HEK293T (cell line): ENCODE results near the gene RAPGEF1.

ENCODE experiments used
- CTCF ChIA-PET: fragments of 350-600 bp; formaldehyde crosslinking; extraction: SDS; loops from one replicate; lab custom pipeline; 2021; ENCODE audit warnings: antibody characterized with exemption, inconsistent platforms; lab: Yijun Ruan, JAX
- POLR2A ChIA-PET: fragments of 350-600 bp; formaldehyde crosslinking; extraction: SDS; loops from one replicate; lab custom pipeline; 2020; ENCODE audit warnings: antibody characterized with exemption, inconsistent platforms; lab: Yijun Ruan, JAX
- DNase-seq: peaks from one replicate; pipeline ENCODE4 v3.0.0; 2012; ENCODE audit warnings: mixed read lengths; ENCODE audit errors: extremely low spot score
- ARNT ChIP-seq: fragments of 450-650 bp; IDR thresholded peaks from 2 replicates; pipeline ENCODE4 v1.6.1; 2017; ENCODE audit warnings: mild to moderate bottlenecking
- BHLHE40 ChIP-seq: fragments of 450-650 bp; IDR thresholded peaks from 2 replicates; pipeline ENCODE4 v1.6.1; 2016; ENCODE audit warnings: mild to moderate bottlenecking, moderate library complexity, borderline replicate concordance
- CTBP1 ChIP-seq: fragments of 450-650 bp; IDR thresholded peaks from 2 replicates; pipeline ENCODE4 v1.6.1; 2016; ENCODE audit warnings: borderline replicate concordance
- ELF4 ChIP-seq: fragments of 450-650 bp; IDR thresholded peaks from 2 replicates; pipeline ENCODE4 v1.6.1; 2017; ENCODE audit warnings: antibody characterized with exemption
- FOXA1 ChIP-seq: fragments of 450-650 bp; IDR thresholded peaks from 2 replicates; pipeline ENCODE4 v1.6.1; 2016; ENCODE audit warnings: mild to moderate bottlenecking
- FOXK2 ChIP-seq: fragments of 450-650 bp; IDR thresholded peaks from 2 replicates; pipeline ENCODE4 v1.6.1; 2016; ENCODE audit warnings: mild to moderate bottlenecking
- FOXM1 ChIP-seq: fragments of 450-650 bp; IDR thresholded peaks from 2 replicates; pipeline ENCODE4 v1.6.1; 2017; ENCODE audit warnings: mild to moderate bottlenecking, borderline replicate concordance
- HDGF ChIP-seq: fragments of 450-650 bp; IDR thresholded peaks from 2 replicates; pipeline ENCODE4 v1.6.1; 2017; ENCODE audit warnings: antibody characterized with exemption, borderline replicate concordance
- L3MBTL2 ChIP-seq: fragments of 450-650 bp; conservative IDR thresholded peaks from 2 replicates; pipeline ENCODE4 v1.6.1; 2016; ENCODE audit warnings: mild to moderate bottlenecking
- LEF1 ChIP-seq: fragments of 450-650 bp; IDR thresholded peaks from 2 replicates; pipeline ENCODE4 v1.6.1; 2017; ENCODE audit warnings: mild to moderate bottlenecking, borderline replicate concordance
- NFRKB ChIP-seq: fragments of 450-650 bp; IDR thresholded peaks from 2 replicates; pipeline ENCODE4 v1.6.1; 2016; ENCODE audit warnings: mild to moderate bottlenecking, moderate library complexity
- PKNOX1 ChIP-seq: fragments of 450-650 bp; IDR thresholded peaks from 2 replicates; pipeline ENCODE4 v1.6.1; 2016
- SP1 ChIP-seq: fragments of 450-650 bp; IDR thresholded peaks from 2 replicates; pipeline ENCODE4 v1.6.1; 2017
- SUZ12 ChIP-seq: fragments of 450-650 bp; IDR thresholded peaks from 2 replicates; pipeline ENCODE4 v1.6.1; 2016; ENCODE audit warnings: mild to moderate bottlenecking
- TARDBP ChIP-seq: fragments of 450-650 bp; IDR thresholded peaks from 2 replicates; pipeline ENCODE4 v1.6.1; 2016
- ZNF384 ChIP-seq: fragments of 450-650 bp; IDR thresholded peaks from 2 replicates; pipeline ENCODE4 v1.6.1; 2016

The RAPGEF1 gene

GRCh38 chr9:131624636-131625507 is 115.0 kb downstream of the RAPGEF1 start:
- POLR2A ChIA-PET, result no interaction called here
- CTCF ChIA-PET, result no interaction called here
- TF ChIP-seq ELF4 (no peak), HDGF (no peak), CTBP1 (no peak), LEF1 (no peak), SP1 (no peak), TARDBP (no peak), L3MBTL2 (no peak), FOXA1 (no peak), FOXM1 (no peak), PKNOX1 (no peak), ARNT (no peak), NFRKB (no peak), SUZ12 (no peak), FOXK2 (no peak), ZNF384 (no peak), BHLHE40 (no peak)
- DNase-seq, result no peak

- CTCF ChIA-PET, result no interaction called here
- POLR2A ChIA-PET, result no interaction called here
Measured at GRCh38 chr9:131623655-131624330, 116.1 kb downstream of the RAPGEF1 start.

GRCh38 chr9:131622523-131622922 is 117.4 kb downstream of the RAPGEF1 start:
- ChIA-PET POLR2A (no interaction called here), CTCF (no interaction called here)
- no peak for TF ChIP-seq CTBP1
- no peak for TF ChIP-seq NFRKB
- no peak for TF ChIP-seq FOXK2
- TF ChIP-seq FOXA1, result no peak
- TF ChIP-seq ARNT, result no peak
- no peak for TF ChIP-seq ZNF384
- TF ChIP-seq L3MBTL2, result no peak
- TF ChIP-seq SP1, result no peak
- no peak for TF ChIP-seq BHLHE40
- TF ChIP-seq SUZ12, result no peak
- TF ChIP-seq PKNOX1, result no peak
- no peak for TF ChIP-seq TARDBP
- no peak for TF ChIP-seq ELF4
- TF ChIP-seq FOXM1, result no peak
- TF ChIP-seq HDGF, result no peak
- TF ChIP-seq LEF1, result no peak
- DNase-seq, result no peak

More at GRCh38 chr9:131623655-131624330, 116.1 kb downstream of the RAPGEF1 start:
- TF ChIP-seq FOXM1 (no peak), TARDBP (no peak), ZNF384 (no peak), L3MBTL2 (no peak), SP1 (no peak), ARNT (no peak), LEF1 (no peak), SUZ12 (no peak)
- no peak for DNase-seq

- DNase-seq, result no peak
- TF ChIP-seq LEF1, result no peak
- no peak for TF ChIP-seq ARNT
- TF ChIP-seq FOXM1, result no peak
- no peak for TF ChIP-seq BHLHE40
- no peak for TF ChIP-seq ZNF384
- TF ChIP-seq L3MBTL2, result no peak
- no peak for TF ChIP-seq FOXA1
- no peak for TF ChIP-seq TARDBP
- TF ChIP-seq SP1, result no peak
- TF ChIP-seq PKNOX1, result no peak
- TF ChIP-seq ELF4, result no peak
- TF ChIP-seq SUZ12, result no peak
- TF ChIP-seq NFRKB, result no peak
- no peak for TF ChIP-seq FOXK2
- TF ChIP-seq CTBP1, result no peak
- POLR2A ChIA-PET, result no interaction called here
- CTCF ChIA-PET, result no interaction called here
Measured at GRCh38 chr9:131621551-131622358, 118.1 kb downstream of the RAPGEF1 start.

- CTCF ChIA-PET, result no interaction called here
- DNase-seq, result no peak
- TF ChIP-seq ZNF384 (no peak), PKNOX1 (no peak)
- POLR2A ChIA-PET, result interaction anchor here (0.9 kb wide), 1 partner anchor 14 kb away, joined by 3 read pairs; no protein-coding TSS in a partner anchor
Measured at GRCh38 chr9:131620764-131621520, 118.9 kb downstream of the RAPGEF1 start.
